ENCODE measurements around the gene NCAM1.

Gene NCAM1

GRCh38 chr11:113234888-113235287 is 273.7 kb downstream of the NCAM1 start:
- no peak for DNase-seq

GRCh38 chr11:113237261-113237660 is 276.0 kb downstream of the NCAM1 start:
- DNase-seq, result no peak

- no peak for DNase-seq
Measured at GRCh38 chr11:113238721-113239120, 277.5 kb downstream of the NCAM1 start.

- DNase-seq, result no peak
Measured at GRCh38 chr11:113240389-113240788, 279.2 kb downstream of the NCAM1 start.

GRCh38 chr11:113240790-113241635 is 279.8 kb downstream of the NCAM1 start:
- no peak for DNase-seq

GRCh38 chr11:113241636-113242054 is 280.4 kb downstream of the NCAM1 start:
- no peak for DNase-seq

GRCh38 chr11:113242060-113242459 is 280.8 kb downstream of the NCAM1 start:
- no peak for DNase-seq

GRCh38 chr11:113242767-113243397 is 281.7 kb downstream of the NCAM1 start:
- DNase-seq, result no peak

GRCh38 chr11:113243696-113244095 is 282.5 kb downstream of the NCAM1 start:
- DNase-seq, result no peak

- no peak for DNase-seq
Measured at GRCh38 chr11:113245216-113245615, 284.0 kb downstream of the NCAM1 start.

GRCh38 chr11:113247221-113247620 is 286.0 kb downstream of the NCAM1 start:
- DNase-seq, result no peak

- DNase-seq, result no peak
Measured at GRCh38 chr11:113247966-113248365, 286.7 kb downstream of the NCAM1 start.

GRCh38 chr11:113248702-113249490 is 287.7 kb downstream of the NCAM1 start:
- no peak for DNase-seq

GRCh38 chr11:113249491-113249763 is 288.2 kb downstream of the NCAM1 start:
- no peak for DNase-seq

- DNase-seq, result no peak
Measured at GRCh38 chr11:113249786-113250185, 288.6 kb downstream of the NCAM1 start.

GRCh38 chr11:113251281-113251680 is 290.1 kb downstream of the NCAM1 start:
- DNase-seq, result no peak

- DNase-seq, result no peak
Measured at GRCh38 chr11:113253406-113253805, 292.2 kb downstream of the NCAM1 start.

GRCh38 chr11:113255096-113255495 is 293.9 kb downstream of the NCAM1 start:
- DNase-seq, result no peak

- DNase-seq, result no peak
Measured at GRCh38 chr11:113255741-113256140, 294.5 kb downstream of the NCAM1 start.

- no peak for DNase-seq
Measured at GRCh38 chr11:113256431-113257202, 295.4 kb downstream of the NCAM1 start.

- no peak for DNase-seq
Measured at GRCh38 chr11:113260096-113260425, 298.8 kb downstream of the NCAM1 start.

GRCh38 chr11:113260541-113260940 is 299.3 kb downstream of the NCAM1 start:
- DNase-seq, result no peak

Measured in NCI-H1436 treated with DMSO at 0.1 percent for 48 hours (cell line).